Adipose tissue (tissue), 3 donors: Measurements from ENCODE around the gene ANO10. TPM values are rescaled to one million over a fixed set of nuclear protein-coding genes. Genes with fewer than 3 reads are reported as not detected.

Experiments used
- H3K27ac ChIP-seq: one replicate; pipeline ENCODE4 v1.5.1; 2013; ENCODE audit warnings: low read depth, low read length
- WGBS, 3 donors: extraction: QIAGEN DNeasy Blood & Tissue Kit; methylation state at CpG; one replicate each; pipeline ENCODE4 v1.1.7; 2013; 5-methylcytosine and 5-hydroxymethylcytosine counted together
- polyA plus RNA-seq, 3 donors: library from polyadenylated mRNA; stranded (reverse); fragments of 200-250 nt; gene quantifications; one replicate each; pipeline ENCODE4 v1.2.3, GENCODE V29; 2013
- donor health status: healthy with polysubstance abuse.
- donor health status: Bipolar disorder and iron deficiency.
- donor health status: healthy.

The ANO10 gene
- polyA plus RNA-seq, 3 donors, result 10.3 to 24.2 (median 12.1) TPM

GRCh38 chr3:43410592-43410991, 211.2 kb downstream of the ANO10 start:
- no peak overlapping the region for H3K27ac ChIP-seq
- WGBS, 3 donors, result 83 to 92% (median 88%) methylated on average over 3 of the region's 3 CpGs

GRCh38 chr3:43409506-43409905, 212.3 kb downstream of the ANO10 start:
- WGBS, 3 donors, result 85 to 96% (median 88%) methylated on average over 4 of the region's 4 CpGs
- H3K27ac ChIP-seq, result no peak overlapping the region

GRCh38 chr3:43406643-43407023, 215.2 kb downstream of the ANO10 start:
- H3K27ac ChIP-seq, result no peak overlapping the region

GRCh38 chr3:43405888-43406642, 215.7 kb downstream of the ANO10 start:
- 61 to 84% (median 61%) methylated on average over 11 of the region's 11 CpGs for WGBS, 3 donors
- H3K27ac ChIP-seq, result no peak overlapping the region

More at GRCh38 chr3:43406643-43407023, 215.2 kb downstream of the ANO10 start:
- WGBS, 3 donors, result 83 to 94% (median 92%) methylated on average over 4 of the region's 4 CpGs

- 87 to 92% (median 91%) methylated on average over 9 of the region's 9 CpGs for WGBS, 3 donors
- H3K27ac ChIP-seq, result no peak overlapping the region
These were observed 220.8 kb downstream of the ANO10 start for GRCh38 chr3:43400781-43401730.

GRCh38 chr3:43400167-43400566, 221.6 kb downstream of the ANO10 start:
- no peak overlapping the region for H3K27ac ChIP-seq
- WGBS, 3 donors, result 30 to 63% (median 51%) methylated on average over 1 of the region's 1 CpG

GRCh38 chr3:43399034-43399433, 222.8 kb downstream of the ANO10 start:
- WGBS, 3 donors, result 87 to 93% (median 87%) methylated on average over 6 of the region's 6 CpGs
- H3K27ac ChIP-seq, result no peak overlapping the region

- 18 to 61% (median 26%) methylated on average over 2 of the region's 2 CpGs for WGBS, 3 donors
- no peak overlapping the region for H3K27ac ChIP-seq
These were observed 227.7 kb downstream of the ANO10 start for GRCh38 chr3:43394041-43394554.

GRCh38 chr3:43391621-43392020, 230.2 kb downstream of the ANO10 start:
- no peak overlapping the region for H3K27ac ChIP-seq
- 41 to 98% (median 96%) methylated on average over 1 of the region's 1 CpG for whole genome bisulfite sequencing, 3 donors

- 48 to 100% (median 92%) methylated on average over 1 of the region's 1 CpG for WGBS, 3 donors
- no peak overlapping the region for H3K27ac ChIP-seq
These were observed 231.6 kb downstream of the ANO10 start for GRCh38 chr3:43390255-43390588.

GRCh38 chr3:43389388-43390254, 232.2 kb downstream of the ANO10 start:
- 26 to 50% (median 42%) methylated on average over 10 of the region's 10 CpGs for WGBS, 3 donors

GRCh38 chr3:43388915-43389314, 232.9 kb downstream of the ANO10 start:
- H3K27ac ChIP-seq, result no peak overlapping the region

More at GRCh38 chr3:43389388-43390254, 232.2 kb downstream of the ANO10 start:
- no peak overlapping the region for H3K27ac ChIP-seq

GRCh38 chr3:43388175-43388574, 233.6 kb downstream of the ANO10 start:
- 46 to 88% (median 81%) methylated on average over 5 of the region's 5 CpGs for WGBS, 3 donors
- no peak overlapping the region for H3K27ac ChIP-seq

GRCh38 chr3:43379343-43379742, 242.5 kb downstream of the ANO10 start:
- WGBS, 3 donors, result 49 to 81% (median 76%) methylated on average over 3 of the region's 3 CpGs
- H3K27ac ChIP-seq, result no peak overlapping the region

- H3K27ac ChIP-seq, result no peak overlapping the region
These were observed 243.5 kb downstream of the ANO10 start for GRCh38 chr3:43378066-43378935.

GRCh38 chr3:43373560-43373928, 248.3 kb downstream of the ANO10 start:
- 86 to 95% (median 88%) methylated on average over 3 of the region's 3 CpGs for WGBS, 3 donors
- no peak overlapping the region for H3K27ac ChIP-seq

More at GRCh38 chr3:43378066-43378935, 243.5 kb downstream of the ANO10 start:
- WGBS, 3 donors, result 80 to 98% (median 90%) methylated on average over 2 of the region's 2 CpGs

GRCh38 chr3:43372809-43373559, 248.8 kb downstream of the ANO10 start:
- 88 to 94% (median 92%) methylated on average over 11 of the region's 11 CpGs for WGBS, 3 donors

More at GRCh38 chr3:43372809-43373559, 248.8 kb downstream of the ANO10 start:
- H3K27ac ChIP-seq, result no peak overlapping the region
